ENCODE data around the gene CAPZB. TPM values are rescaled to one million over a fixed set of nuclear protein-coding genes. Genes with fewer than 3 reads are reported as not detected.

Gene CAPZB
- total RNA-seq, 1 donor from 2014 or later, result 326 TPM

DNA sequence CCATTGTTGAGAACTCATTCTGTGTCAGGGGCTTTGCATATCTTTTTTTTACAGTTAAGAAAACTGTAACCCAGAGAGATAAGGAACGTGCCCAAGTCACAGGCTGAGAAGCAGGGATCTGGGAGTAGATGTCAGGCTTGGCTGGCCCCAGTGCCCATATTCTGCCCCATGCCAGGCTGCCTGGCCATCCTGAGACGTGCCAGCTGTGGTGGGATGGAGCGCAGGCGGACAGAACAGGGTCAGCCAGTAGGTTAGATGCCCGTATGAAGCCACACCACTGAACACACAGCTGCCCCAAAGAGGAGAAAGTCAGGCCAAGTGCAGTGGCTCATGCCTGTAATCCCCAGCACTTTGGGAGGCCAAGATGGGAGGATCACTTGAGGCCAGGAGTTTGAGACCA, 117.3 kb downstream of the CAPZB start:
- no peaks in the 10 kb centered on the region for H3K9me3 Mint-ChIP-seq (ENCODE audit: unreplicated experiment)
- peaks cover 2% of the 10 kb centered on the region for H3K27me3 Mint-ChIP-seq (ENCODE audit: unreplicated experiment)
- no peaks in the 10 kb centered on the region for H3K36me3 Mint-ChIP-seq (ENCODE audit: unreplicated experiment)
- peaks cover 7% of the 10 kb centered on the region for H3K4me1 Mint-ChIP-seq (ENCODE audit: low read depth, unreplicated experiment)
- no peak overlapping the region for H3K4me3 Mint-ChIP-seq (ENCODE audit: unreplicated experiment)
- DNase-seq, result no peak
- H3K27ac Mint-ChIP-seq (ENCODE audit: unreplicated experiment), result no peak overlapping the region
- TF ChIP-seq, protein P1, sequence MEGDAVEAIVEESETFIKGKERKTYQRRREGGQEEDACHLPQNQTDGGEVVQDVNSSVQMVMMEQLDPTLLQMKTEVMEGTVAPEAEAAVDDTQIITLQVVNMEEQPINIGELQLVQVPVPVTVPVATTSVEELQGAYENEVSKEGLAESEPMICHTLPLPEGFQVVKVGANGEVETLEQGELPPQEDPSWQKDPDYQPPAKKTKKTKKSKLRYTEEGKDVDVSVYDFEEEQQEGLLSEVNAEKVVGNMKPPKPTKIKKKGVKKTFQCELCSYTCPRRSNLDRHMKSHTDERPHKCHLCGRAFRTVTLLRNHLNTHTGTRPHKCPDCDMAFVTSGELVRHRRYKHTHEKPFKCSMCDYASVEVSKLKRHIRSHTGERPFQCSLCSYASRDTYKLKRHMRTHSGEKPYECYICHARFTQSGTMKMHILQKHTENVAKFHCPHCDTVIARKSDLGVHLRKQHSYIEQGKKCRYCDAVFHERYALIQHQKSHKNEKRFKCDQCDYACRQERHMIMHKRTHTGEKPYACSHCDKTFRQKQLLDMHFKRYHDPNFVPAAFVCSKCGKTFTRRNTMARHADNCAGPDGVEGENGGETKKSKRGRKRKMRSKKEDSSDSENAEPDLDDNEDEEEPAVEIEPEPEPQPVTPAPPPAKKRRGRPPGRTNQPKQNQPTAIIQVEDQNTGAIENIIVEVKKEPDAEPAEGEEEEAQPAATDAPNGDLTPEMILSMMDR (IDR thresholded peaks at IDR 0.05; ENCODE audit: partially characterized antibody, unreplicated experiment), result no peak

DNA sequence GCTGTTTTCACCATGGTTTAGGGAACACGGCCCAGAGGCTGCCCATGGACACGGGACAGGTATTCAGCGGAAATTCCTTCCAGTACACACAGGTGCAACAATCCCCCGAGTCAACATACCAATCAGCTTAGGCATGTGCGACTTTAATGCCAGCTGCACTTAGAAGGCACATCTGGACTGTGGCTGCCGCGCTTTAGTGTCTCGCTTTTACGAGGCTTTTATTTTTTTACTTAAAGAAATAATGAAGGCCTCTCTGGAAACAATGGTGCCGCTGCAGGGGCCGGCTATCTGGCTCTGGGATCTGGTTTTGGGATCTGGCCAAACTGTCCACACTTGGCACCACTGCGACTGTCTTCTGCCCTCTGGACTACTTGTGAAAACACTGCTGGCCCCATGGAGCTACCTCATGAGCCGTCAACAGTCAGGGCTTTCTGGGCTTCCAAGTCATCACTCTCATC, 117.7 kb downstream of the CAPZB start:
- Mint-ChIP-seq H3K4me1 (ENCODE audit: low read depth, unreplicated experiment) (peaks cover 7% of the 10 kb centered on the region), H3K4me3 (ENCODE audit: unreplicated experiment) (no peak overlapping the region), H3K9me3 (ENCODE audit: unreplicated experiment) (no peaks in the 10 kb centered on the region), H3K36me3 (ENCODE audit: unreplicated experiment) (no peaks in the 10 kb centered on the region), H3K27me3 (ENCODE audit: unreplicated experiment) (peaks cover 2% of the 10 kb centered on the region), H3K27ac (ENCODE audit: unreplicated experiment) (no peak overlapping the region)
- TF ChIP-seq, protein P1 (IDR thresholded peaks at IDR 0.05; ENCODE audit: partially characterized antibody, unreplicated experiment), result no peak
- no peak for DNase-seq

GRCh38 chr1:19366599-19367536, 118.5 kb downstream of the CAPZB start:
- H3K4me3 Mint-ChIP-seq (ENCODE audit: unreplicated experiment), result no peak overlapping the region
- no peak for DNase-seq

DNA sequence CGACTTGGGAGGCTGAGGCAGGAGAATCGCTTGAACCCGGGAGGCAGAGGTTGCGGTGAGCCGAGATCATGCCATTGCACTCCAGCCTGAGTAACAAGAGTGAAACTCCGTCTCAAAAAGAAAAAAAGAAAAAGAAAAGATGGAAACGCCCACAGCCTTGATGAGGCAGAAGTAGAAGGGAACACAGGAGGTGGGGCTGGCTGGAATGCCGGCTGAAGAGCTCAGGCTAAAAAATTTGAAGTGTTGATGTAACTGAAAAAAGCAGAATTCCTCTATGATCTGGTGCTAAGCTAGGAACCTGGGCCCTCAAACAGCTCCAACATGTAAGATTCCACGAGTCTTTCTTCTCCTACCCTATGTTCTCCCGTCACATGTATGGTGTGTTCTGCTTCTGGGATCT, 119.6 kb downstream of the CAPZB start:
- Mint-ChIP-seq H3K4me3 (ENCODE audit: unreplicated experiment) (no peak overlapping the region), H3K36me3 (ENCODE audit: unreplicated experiment) (no peaks in the 10 kb centered on the region), H3K27ac (ENCODE audit: unreplicated experiment) (no peak overlapping the region), H3K4me1 (ENCODE audit: low read depth, unreplicated experiment) (peaks cover 11% of the 10 kb centered on the region), H3K27me3 (ENCODE audit: unreplicated experiment) (peaks cover 2% of the 10 kb centered on the region), H3K9me3 (ENCODE audit: unreplicated experiment) (no peaks in the 10 kb centered on the region)
- TF ChIP-seq, protein P1 (IDR thresholded peaks at IDR 0.05; ENCODE audit: partially characterized antibody, unreplicated experiment), result no peak
- no peak for DNase-seq

More at GRCh38 chr1:19366599-19367536, 118.5 kb downstream of the CAPZB start:
- TF ChIP-seq, protein P1 (IDR thresholded peaks at IDR 0.05; ENCODE audit: partially characterized antibody, unreplicated experiment), result no peak
- H3K9me3 Mint-ChIP-seq (ENCODE audit: unreplicated experiment), result no peaks in the 10 kb centered on the region
- H3K27ac Mint-ChIP-seq (ENCODE audit: unreplicated experiment), result no peak overlapping the region
- H3K4me1 Mint-ChIP-seq (ENCODE audit: low read depth, unreplicated experiment), result peaks cover 7% of the 10 kb centered on the region
- H3K27me3 Mint-ChIP-seq (ENCODE audit: unreplicated experiment), result peaks cover 2% of the 10 kb centered on the region
- no peaks in the 10 kb centered on the region for H3K36me3 Mint-ChIP-seq (ENCODE audit: unreplicated experiment)
